Colonic mucosa (tissue), 4 donors: ENCODE results near the gene PRSS58. TPM values are rescaled to one million over a fixed set of nuclear protein-coding genes. Genes with fewer than 3 reads are reported as not detected.

Source experiments
- DNase-seq: peaks from one replicate; pipeline ENCODE4 v3.0.0-alpha.2; 2020
- H3K27ac ChIP-seq: fragments of 200-600 bp; one replicate; pipeline ENCODE4 v1.8.0; 2021
- H3K27me3 ChIP-seq: fragments of 200-600 bp; one replicate; pipeline ENCODE4 v1.8.0; 2021
- H3K36me3 ChIP-seq: fragments of 200-600 bp; one replicate; pipeline ENCODE4 v1.8.0; 2021
- H3K4me1 ChIP-seq: fragments of 200-600 bp; one replicate; pipeline ENCODE4 v1.8.0; 2021; ENCODE audit warnings: mild to moderate bottlenecking
- H3K4me3 ChIP-seq: fragments of 200-600 bp; one replicate; pipeline ENCODE4 v1.8.0; 2021
- H3K9ac ChIP-seq, 2 donors: one replicate each; pipeline ENCODE4 v1.7.0; 2013; ENCODE audit warnings: control low read depth in 2 of 2, low read depth in 2 of 2, low read length in 2 of 2
- H3K9me3 ChIP-seq: fragments of 200-600 bp; one replicate; pipeline ENCODE4 v1.8.0; 2021
- intact Hi-C: fragments of 100-400 bp; cut with DNase I; formaldehyde crosslinking; loops from one replicate; pipeline ENCODE4 v1.14.1; 2022
- total RNA-seq, 2 donors: library from RNA; stranded (reverse); fragmentation: NEBNext Ultra II Directional in 1 of 2; extraction: Animal tissue kit (Norgen Biotek cat#: 25700) in 1 of 2; gene quantifications; one replicate each; pipeline ENCODE4 v1.2.1, GENCODE V29; 2021
- TF ChIP-seq, protein P1 (sequence below): fragments of 200-600 bp; IDR thresholded peaks from one replicate; pipeline ENCODE4 v1.8.0; 2022; ENCODE audit warnings: antibody characterized with exemption, mild to moderate bottlenecking
- donor health status: healthy.
- donor health status: DM: no; HTN: no; CAD: no.
- donor health status: DM: no; HTN: no; CAD: no.

PRSS58 gene
- total RNA-seq, 2 donors from 2014 or later: not detected

DNA sequence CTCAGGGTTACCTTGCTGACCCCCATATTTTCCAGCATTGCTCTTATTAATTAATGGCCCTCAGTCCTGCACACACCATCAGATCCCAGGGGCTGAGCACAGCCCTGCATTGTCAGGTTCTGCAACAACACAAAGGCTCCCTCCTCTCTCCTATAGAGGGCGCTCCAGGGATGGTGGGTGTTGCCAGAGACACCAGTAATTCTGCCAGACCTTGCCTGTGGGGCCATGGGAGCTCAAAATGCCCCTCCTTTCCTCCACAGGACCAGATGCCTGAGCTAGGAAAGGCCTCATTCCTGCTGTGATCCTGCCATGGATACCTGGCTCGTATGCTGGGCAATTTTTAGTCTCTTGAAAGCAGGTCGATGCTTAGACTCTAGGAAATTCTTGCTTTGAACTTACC, 42.8 kb upstream of the PRSS58 start:
- no peak for DNase-seq
- Histone ChIP-seq H3K27me3 (no peaks in the 10 kb centered on the region), H3K9me3 (no peaks in the 10 kb centered on the region), H3K36me3 (no peaks in the 10 kb centered on the region), H3K4me1 (no peaks in the 10 kb centered on the region), H3K4me3 (no peak overlapping the region), H3K27ac (no peak overlapping the region), H3K9ac (no peak overlapping the region)
- TF ChIP-seq, protein P1, sequence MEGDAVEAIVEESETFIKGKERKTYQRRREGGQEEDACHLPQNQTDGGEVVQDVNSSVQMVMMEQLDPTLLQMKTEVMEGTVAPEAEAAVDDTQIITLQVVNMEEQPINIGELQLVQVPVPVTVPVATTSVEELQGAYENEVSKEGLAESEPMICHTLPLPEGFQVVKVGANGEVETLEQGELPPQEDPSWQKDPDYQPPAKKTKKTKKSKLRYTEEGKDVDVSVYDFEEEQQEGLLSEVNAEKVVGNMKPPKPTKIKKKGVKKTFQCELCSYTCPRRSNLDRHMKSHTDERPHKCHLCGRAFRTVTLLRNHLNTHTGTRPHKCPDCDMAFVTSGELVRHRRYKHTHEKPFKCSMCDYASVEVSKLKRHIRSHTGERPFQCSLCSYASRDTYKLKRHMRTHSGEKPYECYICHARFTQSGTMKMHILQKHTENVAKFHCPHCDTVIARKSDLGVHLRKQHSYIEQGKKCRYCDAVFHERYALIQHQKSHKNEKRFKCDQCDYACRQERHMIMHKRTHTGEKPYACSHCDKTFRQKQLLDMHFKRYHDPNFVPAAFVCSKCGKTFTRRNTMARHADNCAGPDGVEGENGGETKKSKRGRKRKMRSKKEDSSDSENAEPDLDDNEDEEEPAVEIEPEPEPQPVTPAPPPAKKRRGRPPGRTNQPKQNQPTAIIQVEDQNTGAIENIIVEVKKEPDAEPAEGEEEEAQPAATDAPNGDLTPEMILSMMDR: no peak
- intact Hi-C loops: loop anchor here (5.0 kb wide), 1 partner anchor 323 kb away; no protein-coding TSS in a partner anchor

DNA sequence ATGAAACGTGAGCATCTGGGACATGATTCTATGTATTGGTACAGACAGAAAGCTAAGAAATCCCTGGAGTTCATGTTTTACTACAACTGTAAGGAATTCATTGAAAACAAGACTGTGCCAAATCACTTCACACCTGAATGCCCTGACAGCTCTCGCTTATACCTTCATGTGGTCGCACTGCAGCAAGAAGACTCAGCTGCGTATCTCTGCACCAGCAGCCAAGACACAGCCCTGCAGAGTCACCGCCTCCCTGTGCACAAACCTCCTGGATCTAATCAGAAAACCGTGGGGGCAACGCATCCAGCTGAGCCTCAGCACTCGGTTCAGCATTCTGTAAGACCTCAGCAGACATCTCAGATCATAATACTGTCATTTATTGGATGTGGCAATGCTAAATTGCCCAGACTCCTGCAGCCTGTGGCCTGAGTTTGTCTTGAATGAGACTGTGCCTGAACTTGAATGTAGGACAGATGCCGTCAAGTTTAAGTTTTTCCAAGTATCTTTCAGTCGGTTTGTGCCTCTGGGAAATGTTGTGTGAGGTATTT, 41.5 kb upstream of the PRSS58 start:
- Histone ChIP-seq H3K4me1 (no peaks in the 10 kb centered on the region), H3K4me3 (no peak overlapping the region), H3K36me3 (no peaks in the 10 kb centered on the region), H3K27ac (no peak overlapping the region), H3K9me3 (no peaks in the 10 kb centered on the region), H3K27me3 (no peaks in the 10 kb centered on the region), H3K9ac (no peak overlapping the region)
- TF ChIP-seq, protein P1: no peak
- DNase-seq: no peak
- intact Hi-C loops: no loop called here

DNA sequence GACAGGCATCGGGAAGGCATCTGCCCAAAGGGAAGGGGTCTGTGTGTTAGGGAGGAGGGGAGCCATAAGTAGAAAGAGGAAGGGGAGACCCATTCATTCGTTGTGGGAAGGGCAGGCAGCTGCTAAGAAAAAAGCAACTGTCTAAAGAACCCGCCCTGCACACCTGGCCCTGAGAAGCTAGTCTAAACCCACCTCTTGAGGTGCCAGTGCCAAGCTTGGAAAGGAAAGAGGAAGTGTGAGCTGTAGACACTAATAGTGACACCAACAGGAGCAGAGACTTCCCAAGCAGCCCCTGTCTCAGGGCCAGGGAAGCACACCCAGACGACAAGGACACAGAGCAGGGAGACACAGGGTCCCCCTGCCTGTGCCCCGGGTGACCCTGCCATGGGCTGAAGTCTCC, 40.8 kb upstream of the PRSS58 start:
- Histone ChIP-seq H3K27ac (no peak overlapping the region), H3K9me3 (no peaks in the 10 kb centered on the region), H3K4me3 (no peak overlapping the region), H3K9ac (no peak overlapping the region), H3K27me3 (no peaks in the 10 kb centered on the region), H3K36me3 (no peaks in the 10 kb centered on the region), H3K4me1 (no peaks in the 10 kb centered on the region)
- DNase-seq: no peak
- intact Hi-C loops: no loop called here
- TF ChIP-seq, protein P1: no peak

DNA sequence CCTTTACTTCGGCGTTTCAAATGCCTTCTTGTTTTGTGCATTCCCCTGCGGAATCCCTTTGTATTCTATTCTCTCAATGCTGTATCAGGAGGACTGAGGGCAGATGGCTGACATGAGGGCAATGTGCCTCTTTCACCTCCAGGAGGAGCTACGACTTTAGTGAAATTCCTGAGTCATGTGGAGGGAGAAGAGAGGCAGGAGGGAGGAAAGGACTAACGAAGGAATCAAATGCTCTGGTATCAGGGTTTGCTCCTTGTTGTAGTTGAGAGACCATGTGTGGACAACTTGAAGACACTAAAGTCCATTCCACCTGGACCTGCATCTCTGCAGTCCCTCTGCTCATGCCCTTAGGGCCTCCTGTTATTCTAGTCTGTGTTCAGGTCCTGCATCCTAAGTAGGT, 40.2 kb upstream of the PRSS58 start:
- DNase-seq: no peak
- Histone ChIP-seq H3K4me3 (no peak overlapping the region), H3K4me1 (no peaks in the 10 kb centered on the region), H3K27me3 (no peaks in the 10 kb centered on the region), H3K9me3 (no peaks in the 10 kb centered on the region), H3K9ac (no peak overlapping the region), H3K36me3 (no peaks in the 10 kb centered on the region), H3K27ac (no peak overlapping the region)
- intact Hi-C loops: no loop called here
- TF ChIP-seq, protein P1: no peak

DNA sequence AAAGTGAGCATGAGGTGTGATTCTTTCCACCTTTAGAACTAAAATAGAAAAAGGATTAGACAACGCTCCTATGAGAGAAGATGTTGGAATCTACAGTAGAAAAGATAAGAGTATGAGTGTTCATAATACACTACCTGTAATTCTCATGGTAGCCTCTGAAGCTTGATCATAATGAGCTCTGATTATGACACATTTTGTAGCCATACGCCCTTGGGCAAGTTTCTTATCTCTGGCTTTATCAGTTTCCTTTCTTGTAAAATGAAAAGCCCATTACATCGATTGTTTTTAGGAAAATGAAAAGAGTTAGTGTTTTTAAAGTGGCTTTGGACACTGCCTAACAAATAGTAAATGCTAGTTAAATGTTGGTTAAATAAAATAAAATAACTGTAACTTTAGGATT, 22.4 kb upstream of the PRSS58 start:
- no peak overlapping the region for H3K4me3 ChIP-seq
- TF ChIP-seq, protein P1: no peak
- no peak overlapping the region for H3K27ac ChIP-seq
- no peak for DNase-seq
- H3K4me1 ChIP-seq: no peaks in the 10 kb centered on the region
- H3K9me3 ChIP-seq: no peaks in the 10 kb centered on the region
- intact Hi-C loops: no loop called here
- no peak overlapping the region for H3K9ac ChIP-seq
- H3K36me3 ChIP-seq: no peaks in the 10 kb centered on the region
- no peaks in the 10 kb centered on the region for H3K27me3 ChIP-seq
